H1 (cell line): ENCODE data around the gene RNF166.

Experiments
- ATF3 ChIP-seq: IDR thresholded peaks from 2 replicates; pipeline ENCODE4 v1.6.1; 2011; ENCODE audit warnings: low read depth, mild to moderate bottlenecking, low read length; ENCODE audit not compliant: insufficient read depth
- EGR1 ChIP-seq: IDR thresholded peaks from 2 replicates; pipeline ENCODE4 v1.6.1; 2011; ENCODE audit warnings: low read depth, low read length, borderline replicate concordance
- NRF1 ChIP-seq: IDR thresholded peaks from 2 replicates; pipeline ENCODE4 v1.6.1; 2011; ENCODE audit warnings: mild to moderate bottlenecking, low read depth, low read length, improper control_type of control experiment
- POLR2A ChIP-seq, 2 experiments: IDR thresholded peaks; 1 replicate in 1 of 2; 2 replicates in 1 of 2; pipeline ENCODE4 v1.6.1; 2011; ENCODE audit warnings: low read depth in 2 of 2, low read length in 2 of 2, mild to moderate bottlenecking in 2 of 2; ENCODE audit errors: control extremely low read depth in 1 of 2
- RBBP5 ChIP-seq: IDR thresholded peaks from 2 replicates; pipeline ENCODE4 v1.7.1; 2012; ENCODE audit warnings: low read depth, mild to moderate bottlenecking, inconsistent platforms, low read length, moderate library complexity, borderline replicate concordance
- SIN3A ChIP-seq, 2 experiments: IDR thresholded peaks in 1 of 2; conservative IDR thresholded peaks in 1 of 2; 2 replicates each; pipeline ENCODE4 v1.6.1; 2011 to 2012; ENCODE audit warnings: low read length in 2 of 2, improper control_type of control experiment in 1 of 2, low read depth in 1 of 2, mild to moderate bottlenecking in 1 of 2
- TEAD4 ChIP-seq: IDR thresholded peaks from 2 replicates; pipeline ENCODE4 v1.6.1; 2012; ENCODE audit warnings: low read depth, low read length, inconsistent platforms, mixed read lengths

GRCh38 chr16:88657371-88657770 is 48.8 kb downstream of the RNF166 start:
- TF ChIP-seq POLR2A (IDR thresholded peaks at IDR 0.05; ENCODE audit: control extremely low read depth in 1 of 2, low read depth in 2 of 2, low read length in 2 of 2) (no peak), RBBP5 (no peak), ATF3 (no peak), NRF1 (no peak), EGR1 (no peak), SIN3A (conservative IDR thresholded peaks at IDR 0.05 in 1 of 2, IDR thresholded peaks at IDR 0.05 in 1 of 2; ENCODE audit: low read depth in 1 of 2, low read length in 2 of 2) (no peak), TEAD4 (no peak)
